ENCODE results near the gene BBS2. TPM values are rescaled to one million over a fixed set of nuclear protein-coding genes. Genes with fewer than 3 reads are reported as not detected.
"Not testable (repeated sequence)": the region's sequence is repeated elsewhere in the genome, so short reads cannot be mapped to it uniquely, and the experiment has no call there.

Gene BBS2
- total RNA-seq, 3 donors from 2014 or later, result 42.6 to 80.5 (median 56.2) TPM

GRCh38 chr16:56493126-56493525 is 26.7 kb downstream of the BBS2 start:
- H3K9me3 ChIP-seq, result no peaks in the 10 kb centered on the region
- H3K36me3 ChIP-seq, result no peaks in the 10 kb centered on the region
- H3K27ac ChIP-seq, result no peak overlapping the region
- TF ChIP-seq CTCF (IDR thresholded peaks at IDR 0.05) (no peak), POLR2AphosphoS5 (IDR thresholded peaks at IDR 0.05) (no peak), POLR2A (IDR thresholded peaks at IDR 0.05) (no peak)
- no peak overlapping the region for H3K4me3 ChIP-seq
- intact Hi-C loops (cut with DNase I; ENCODE audit: low total_unique reads), result no loop called here
- H3K27me3 ChIP-seq, result no peaks in the 10 kb centered on the region
- H3K4me1 ChIP-seq, result no peaks in the 10 kb centered on the region
- DNase-seq (ENCODE audit: low spot score in 2 of 2), result no peak

GRCh38 chr16:56491657-56492261 is 28.1 kb downstream of the BBS2 start:
- DNase-seq (ENCODE audit: low spot score in 2 of 2), result no peak
- no peaks in the 10 kb centered on the region for H3K27me3 ChIP-seq
- H3K4me1 ChIP-seq, result no peaks in the 10 kb centered on the region
- TF ChIP-seq POLR2A (IDR thresholded peaks at IDR 0.05), result no peak
- TF ChIP-seq POLR2AphosphoS5 (IDR thresholded peaks at IDR 0.05), result no peak
- no peak for TF ChIP-seq CTCF (IDR thresholded peaks at IDR 0.05)
- H3K9me3 ChIP-seq, result no peaks in the 10 kb centered on the region
- no peak overlapping the region for H3K4me3 ChIP-seq
- no peak overlapping the region for H3K27ac ChIP-seq
- H3K36me3 ChIP-seq, result no peaks in the 10 kb centered on the region
- intact Hi-C loops (cut with DNase I; ENCODE audit: low total_unique reads), result no loop called here

- H3K9me3 ChIP-seq; H3K27me3 ChIP-seq; H3K27ac ChIP-seq; DNase-seq (ENCODE audit: low spot score in 2 of 2); intact Hi-C loops (cut with DNase I; ENCODE audit: low total_unique reads); H3K36me3 ChIP-seq; H3K4me3 ChIP-seq; H3K4me1 ChIP-seq: not testable (repeated sequence)
Measured at GRCh38 chr16:56488868-56489267, 31.0 kb downstream of the BBS2 start.

GRCh38 chr16:56488035-56488434 is 31.8 kb downstream of the BBS2 start:
- DNase-seq (ENCODE audit: low spot score in 2 of 2), result no peak
- Histone ChIP-seq H3K9me3 (no peaks in the 10 kb centered on the region), H3K4me3 (no peak overlapping the region), H3K27me3 (no peaks in the 10 kb centered on the region), H3K4me1 (no peaks in the 10 kb centered on the region), H3K36me3 (no peaks in the 10 kb centered on the region), H3K27ac (no peak overlapping the region)
- TF ChIP-seq POLR2AphosphoS5 (IDR thresholded peaks at IDR 0.05) (no peak), CTCF (IDR thresholded peaks at IDR 0.05) (no peak), POLR2A (IDR thresholded peaks at IDR 0.05) (no peak)
- intact Hi-C loops (cut with DNase I; ENCODE audit: low total_unique reads), result no loop called here

- Histone ChIP-seq H3K9me3 (no peaks in the 10 kb centered on the region), H3K4me3 (no peak overlapping the region), H3K27me3 (no peaks in the 10 kb centered on the region), H3K4me1 (no peaks in the 10 kb centered on the region), H3K27ac (no peak overlapping the region), H3K36me3 (no peaks in the 10 kb centered on the region)
- DNase-seq (ENCODE audit: low spot score in 2 of 2), result no peak
- TF ChIP-seq POLR2AphosphoS5 (IDR thresholded peaks at IDR 0.05) (no peak), POLR2A (IDR thresholded peaks at IDR 0.05) (no peak), CTCF (IDR thresholded peaks at IDR 0.05) (no peak)
- intact Hi-C loops (cut with DNase I; ENCODE audit: low total_unique reads), result no loop called here
Measured at GRCh38 chr16:56483394-56483793, 36.4 kb downstream of the BBS2 start.
